Upper lobe of left lung (tissue), 6 donors: ENCODE data around the gene FUT4. TPM values are rescaled to one million over a fixed set of nuclear protein-coding genes. Genes with fewer than 3 reads are reported as not detected.
A peak's percentile ranks its signal among the peaks of the same experiment; 100 is the strongest.

Experiments
- ATAC-seq, 2 donors: fragments of 200-7000 bp; cut with Tn5 transposase; one replicate each; pipeline ENCODE4 v1.9.1; 2022; ENCODE audit warnings: mild to moderate bottlenecking in 2 of 2, moderate library complexity in 2 of 2; ENCODE audit not compliant: low FRiP score in 2 of 2
- DNase-seq, 2 donors: peaks; one replicate each; pipeline ENCODE4 v3.0.0-alpha.2; 2019 to 2020
- H3K27ac ChIP-seq, 4 donors: fragments of 200-600 bp; sonication (generic); one replicate each; pipeline ENCODE4 v1.5.1; 2016 to 2019
- H3K27me3 ChIP-seq, 4 donors: fragments of 200-600 bp; sonication (generic); one replicate each; pipeline ENCODE4 v1.5.1; 2017 to 2019
- H3K36me3 ChIP-seq, 4 donors: fragments of 200-600 bp; sonication (generic); one replicate each; pipeline ENCODE4 v1.5.1; 2016 to 2019
- H3K4me1 ChIP-seq, 4 donors: fragments of 200-600 bp; sonication (generic); one replicate each; pipeline ENCODE4 v1.5.1; 2018 to 2019
- H3K4me3 ChIP-seq, 4 donors: fragments of 200-600 bp; sonication (generic); one replicate each; pipeline ENCODE4 v1.5.1; 2017 to 2019; ENCODE audit warnings: mild to moderate bottlenecking in 2 of 4, moderate library complexity in 1 of 4
- H3K9me3 ChIP-seq, 4 donors: fragments of 200-600 bp; sonication (generic); one replicate each; pipeline ENCODE4 v1.5.1; 2018 to 2019
- EP300 ChIP-seq, 4 donors: sonication (generic); formaldehyde crosslinking; IDR thresholded peaks; one replicate each; pipeline ENCODE4 v1.5.1; 2017; ENCODE audit warnings: antibody characterized with exemption in 4 of 4, control low read depth in 2 of 4
- POLR2A ChIP-seq, 4 donors: fragments of 450-650 bp; IDR thresholded peaks; one replicate each; pipeline ENCODE4 v1.5.1; 2016 to 2017; ENCODE audit warnings: antibody characterized with exemption in 4 of 4, mild to moderate bottlenecking in 2 of 4
- POLR2AphosphoS5 ChIP-seq, 2 donors: sonication (generic); formaldehyde crosslinking; IDR thresholded peaks; one replicate each; pipeline ENCODE4 v1.5.1; 2017; ENCODE audit warnings: antibody characterized with exemption in 2 of 2
- WGBS, 2 donors: methylation state at CpG; one replicate each; pipeline ENCODE4 v1.1.5; 2017 to 2018; 5-methylcytosine and 5-hydroxymethylcytosine counted together
- total RNA-seq, 6 donors: library from RNA; depleted of rRNA in 4 of 6; stranded (reverse); fragments of >200 nt in 4 of 6; gene quantifications; one replicate each; pipeline versions ENCODE4 v1.1.0 to v1.2.1, GENCODE V29; 2016 to 2021
- TF ChIP-seq, protein P1 (sequence below), 6 experiments: fragments of 450-650 bp in 4 of 6; fragments of 200-600 bp in 2 of 6; sonication (generic) in 2 of 6; IDR thresholded peaks; one replicate each; pipeline ENCODE4 v1.5.1; 2016 to 2019; ENCODE audit warnings: antibody characterized with exemption in 6 of 6
- donor health status: DM: no; HTN: no; CAD: no; lungs with moderate emphysema.
- donor health status: DM: no; HTN: yes; CAD: no; lungs with severe emphysema.

The FUT4 gene
- total RNA-seq, 6 donors from 2014 or later = 5.0 to 9.4 (median 7.0) TPM

DNA sequence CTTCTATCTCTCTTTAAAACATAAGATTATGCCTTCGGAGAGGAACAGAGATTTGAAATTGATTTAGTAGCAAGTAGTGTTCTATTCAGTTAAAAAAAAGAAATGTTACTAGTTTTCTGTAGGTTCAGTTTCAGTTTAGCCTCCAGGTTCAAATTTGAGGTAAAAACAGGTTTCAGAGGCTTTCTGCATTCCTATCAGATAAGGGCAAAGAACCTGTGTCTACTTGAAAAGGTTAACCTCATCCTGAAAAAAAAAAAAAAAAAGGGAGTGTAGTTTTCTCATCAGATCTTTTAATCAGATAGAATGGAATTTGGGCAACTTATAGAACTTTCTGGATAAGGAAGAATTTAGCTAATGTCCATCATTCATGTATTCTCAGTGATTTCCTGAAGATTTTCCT lies 19.4 kb upstream of the FUT4 start:
- DNase-seq = no peak
- no peaks in the 10 kb centered on the region for H3K9me3 ChIP-seq

DNA sequence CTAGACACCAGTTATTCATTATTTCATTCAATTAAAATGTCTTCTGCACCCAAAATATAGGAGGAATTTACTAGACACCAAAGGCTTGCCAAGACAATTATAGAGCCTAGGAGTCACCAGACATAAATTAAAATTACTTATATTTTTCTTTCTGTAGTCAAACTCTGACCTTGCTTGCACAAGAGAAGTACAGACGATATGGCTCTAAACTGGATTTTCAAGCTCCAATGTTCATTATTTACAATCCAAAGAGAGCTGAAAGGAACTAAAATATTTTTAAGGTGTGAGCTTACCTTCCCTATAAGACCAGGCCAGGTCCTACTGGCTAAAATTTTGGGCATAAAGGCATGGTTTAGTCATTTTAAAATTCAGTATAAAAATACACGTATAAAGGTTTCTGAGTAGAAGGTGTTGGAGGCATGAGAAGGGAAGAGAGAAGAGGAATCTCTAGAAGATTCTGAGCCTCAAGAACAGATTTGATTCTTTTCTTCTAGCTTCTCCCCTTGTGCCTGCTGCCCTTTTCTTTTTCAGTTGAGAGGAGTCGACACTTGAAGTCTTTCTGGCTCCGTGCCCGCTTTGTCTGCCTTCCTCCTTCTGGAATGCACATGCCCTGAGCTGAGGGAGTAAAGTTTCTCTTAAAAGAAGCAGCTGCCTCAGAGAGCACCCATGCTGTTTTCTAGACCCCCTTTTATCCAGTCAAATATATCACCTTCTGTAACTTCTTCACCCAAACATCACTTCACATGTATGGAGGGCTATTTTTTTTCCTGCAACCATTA lies 18.0 kb upstream of the FUT4 start:
- H3K9me3 ChIP-seq = no peaks in the 10 kb centered on the region
- H3K27me3 ChIP-seq = no peaks in the 10 kb centered on the region
- no peak overlapping the region for H3K4me3 ChIP-seq
- DNase-seq = peak in 1 of 2 donors; percentile 81
- H3K36me3 ChIP-seq = no peaks in the 10 kb centered on the region
- H3K4me1 ChIP-seq = peaks cover 0 to 5% (median 0%) of the 10 kb centered on the region in 4 donors
- H3K27ac ChIP-seq = no peak overlapping the region
- WGBS, 2 donors = 24 to 33% methylated on average over 5 of the region's 5 CpGs
- TF ChIP-seq POLR2AphosphoS5 (IDR thresholded peaks at IDR 0.05) (no peak), EP300 (IDR thresholded peaks at IDR 0.05) (no peak), POLR2A (IDR thresholded peaks at IDR 0.05) (no peak)
- TF ChIP-seq, protein P1, sequence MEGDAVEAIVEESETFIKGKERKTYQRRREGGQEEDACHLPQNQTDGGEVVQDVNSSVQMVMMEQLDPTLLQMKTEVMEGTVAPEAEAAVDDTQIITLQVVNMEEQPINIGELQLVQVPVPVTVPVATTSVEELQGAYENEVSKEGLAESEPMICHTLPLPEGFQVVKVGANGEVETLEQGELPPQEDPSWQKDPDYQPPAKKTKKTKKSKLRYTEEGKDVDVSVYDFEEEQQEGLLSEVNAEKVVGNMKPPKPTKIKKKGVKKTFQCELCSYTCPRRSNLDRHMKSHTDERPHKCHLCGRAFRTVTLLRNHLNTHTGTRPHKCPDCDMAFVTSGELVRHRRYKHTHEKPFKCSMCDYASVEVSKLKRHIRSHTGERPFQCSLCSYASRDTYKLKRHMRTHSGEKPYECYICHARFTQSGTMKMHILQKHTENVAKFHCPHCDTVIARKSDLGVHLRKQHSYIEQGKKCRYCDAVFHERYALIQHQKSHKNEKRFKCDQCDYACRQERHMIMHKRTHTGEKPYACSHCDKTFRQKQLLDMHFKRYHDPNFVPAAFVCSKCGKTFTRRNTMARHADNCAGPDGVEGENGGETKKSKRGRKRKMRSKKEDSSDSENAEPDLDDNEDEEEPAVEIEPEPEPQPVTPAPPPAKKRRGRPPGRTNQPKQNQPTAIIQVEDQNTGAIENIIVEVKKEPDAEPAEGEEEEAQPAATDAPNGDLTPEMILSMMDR (IDR thresholded peaks at IDR 0.05) = no peak
- ATAC-seq = no peak

More for the DNA sequence above, 19.4 kb upstream of the FUT4 start:
- no peaks in the 10 kb centered on the region for H3K27me3 ChIP-seq
- no peak overlapping the region for H3K4me3 ChIP-seq
- ATAC-seq = no peak
- H3K4me1 ChIP-seq = peaks cover 0 to 11% (median 0%) of the 10 kb centered on the region in 4 donors
- WGBS, 2 donors = 78 to 91% methylated on average over 1 of the region's 1 CpG
- no peak overlapping the region for H3K27ac ChIP-seq
- TF ChIP-seq POLR2A (IDR thresholded peaks at IDR 0.05) = no peak
- TF ChIP-seq POLR2AphosphoS5 (IDR thresholded peaks at IDR 0.05) = no peak
- TF ChIP-seq EP300 (IDR thresholded peaks at IDR 0.05) = no peak
- TF ChIP-seq, protein P1 (IDR thresholded peaks at IDR 0.05) = no peak
- H3K36me3 ChIP-seq = no peaks in the 10 kb centered on the region

DNA sequence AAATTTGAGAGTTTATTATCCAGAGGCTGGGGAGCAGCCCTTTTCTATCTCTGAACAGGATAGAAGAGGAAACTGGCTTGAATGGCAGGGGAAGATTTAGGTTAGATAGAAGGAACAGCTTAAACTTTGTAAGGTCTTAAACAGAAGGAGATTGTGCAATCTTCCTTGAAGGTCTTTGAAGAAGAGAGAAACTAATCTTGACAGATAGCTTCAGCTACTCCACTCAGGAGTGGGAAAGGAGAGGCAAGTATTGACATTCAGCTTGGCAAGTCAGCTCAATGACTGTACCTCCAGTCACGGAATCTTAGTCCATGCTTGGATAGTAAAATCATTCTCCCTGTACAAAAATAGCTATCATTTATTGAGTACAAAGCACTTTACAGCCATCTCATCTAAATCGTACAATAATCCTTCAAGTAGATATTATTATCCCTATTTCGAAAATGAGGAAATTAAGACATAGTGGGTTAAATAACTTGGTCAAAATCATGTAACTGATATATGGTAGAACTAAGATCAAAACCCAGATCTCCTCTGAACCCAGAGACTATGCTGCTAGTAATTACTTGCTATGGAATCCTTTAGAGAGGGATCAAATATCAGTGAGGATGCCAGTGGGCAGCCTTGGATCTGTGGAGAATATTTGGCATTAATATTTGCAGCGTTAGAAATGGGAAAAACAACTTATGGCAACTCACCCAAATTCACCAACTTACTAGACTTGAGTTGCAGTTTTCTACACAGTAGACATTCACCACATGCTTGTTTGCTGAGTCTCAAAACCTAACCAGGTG lies 16.9 kb upstream of the FUT4 start:
- no peak for TF ChIP-seq POLR2AphosphoS5 (IDR thresholded peaks at IDR 0.05)
- no peak for TF ChIP-seq POLR2A (IDR thresholded peaks at IDR 0.05)
- TF ChIP-seq, protein P1 (IDR thresholded peaks at IDR 0.05) = no peak
- no peak for TF ChIP-seq EP300 (IDR thresholded peaks at IDR 0.05)
- DNase-seq (no peak), ATAC-seq (no peak)
- Histone ChIP-seq H3K36me3 (no peaks in the 10 kb centered on the region), H3K4me3 (no peak overlapping the region), H3K9me3 (no peaks in the 10 kb centered on the region), H3K27ac (no peak overlapping the region), H3K27me3 (no peaks in the 10 kb centered on the region), H3K4me1 (peaks cover 0 to 5% (median 0%) of the 10 kb centered on the region in 4 donors)
- WGBS, 2 donors = 60 to 76% methylated on average over 4 of the region's 4 CpGs

DNA sequence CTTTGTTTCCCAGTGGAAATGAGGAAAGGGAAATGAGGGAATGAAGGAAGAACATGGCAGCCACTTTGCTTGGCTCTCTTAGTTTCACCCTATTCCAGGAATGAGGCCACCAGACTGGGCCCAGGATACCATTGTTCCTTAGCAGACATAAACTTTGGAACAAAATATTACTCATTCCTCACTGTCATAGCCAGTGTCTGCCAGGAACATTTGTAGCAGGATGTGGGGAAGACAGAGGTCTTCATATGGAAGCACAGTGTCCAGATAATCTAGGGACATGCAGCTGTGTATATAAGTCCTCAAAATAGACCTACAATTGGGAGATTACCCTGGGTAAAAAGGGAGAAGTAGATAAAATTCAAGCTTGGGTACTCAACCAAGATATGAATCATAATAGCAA lies 15.2 kb upstream of the FUT4 start:
- H3K4me3 ChIP-seq = no peak overlapping the region
- no peak overlapping the region for H3K27ac ChIP-seq
- DNase-seq = no peak
- no peaks in the 10 kb centered on the region for H3K9me3 ChIP-seq
- TF ChIP-seq POLR2AphosphoS5 (IDR thresholded peaks at IDR 0.05) (no peak), POLR2A (IDR thresholded peaks at IDR 0.05) (no peak), EP300 (IDR thresholded peaks at IDR 0.05) (no peak)
- TF ChIP-seq, protein P1 (IDR thresholded peaks at IDR 0.05) = no peak
- H3K36me3 ChIP-seq = no peaks in the 10 kb centered on the region
- H3K4me1 ChIP-seq = peaks cover 0 to 5% (median under 1%) of the 10 kb centered on the region in 4 donors
- H3K27me3 ChIP-seq = no peaks in the 10 kb centered on the region
- ATAC-seq = no peak
